ENCODE results near the gene NLRP12. TPM values are rescaled to one million over a fixed set of nuclear protein-coding genes. Genes with fewer than 3 reads are reported as not detected.
"Not testable (repeated sequence)": the region's sequence is repeated elsewhere in the genome, so short reads cannot be mapped to it uniquely, and the experiment has no call there.

NLRP12 gene
- total RNA-seq, 2 donors from 2014 or later: 0.09 to 0.22 TPM

DNA sequence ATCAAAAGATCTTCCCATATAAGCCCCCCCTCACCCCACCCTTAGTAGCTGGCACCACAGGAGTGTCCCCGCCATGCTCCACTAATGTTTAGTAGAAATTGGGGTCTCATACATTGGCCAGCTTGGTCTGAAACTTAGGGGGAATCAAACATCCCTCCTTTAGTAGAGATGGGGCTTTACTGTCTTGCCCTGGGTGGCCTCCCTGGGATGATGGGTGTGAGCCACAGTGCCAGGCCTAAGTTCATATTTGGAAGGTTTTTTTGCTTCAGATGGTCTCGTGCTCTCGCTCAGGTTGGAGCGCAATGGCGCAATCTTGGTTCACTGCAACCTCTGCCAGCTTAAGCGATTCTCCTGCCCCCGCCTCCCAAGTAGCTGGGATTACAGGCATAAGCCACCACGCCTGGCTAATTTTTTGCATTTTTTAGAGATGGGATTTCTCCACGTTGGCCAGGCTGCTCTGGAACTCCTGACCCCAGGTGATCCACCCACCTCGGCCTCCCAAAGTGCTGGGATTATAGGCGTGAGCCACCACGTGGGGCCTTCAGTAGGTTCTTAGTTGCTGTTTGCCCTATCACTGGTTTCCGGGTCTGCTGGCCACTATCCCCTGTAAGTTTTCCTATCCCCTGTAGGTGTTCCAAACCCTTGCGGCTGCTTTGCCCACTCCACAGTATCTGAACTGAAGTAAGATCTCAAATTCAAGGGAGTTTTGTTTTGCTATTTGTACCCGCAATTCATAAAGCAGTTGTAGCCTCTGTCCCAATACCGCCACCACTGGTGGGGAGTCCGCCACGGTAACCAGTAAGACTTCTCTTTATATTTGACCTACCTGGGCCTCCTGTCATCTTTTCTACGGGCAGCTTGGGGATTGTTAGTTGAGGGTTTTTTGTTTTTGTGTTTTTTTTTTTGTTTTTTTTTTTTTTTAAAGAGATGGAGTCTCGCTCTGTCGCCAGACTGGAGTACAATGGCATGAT, 34.1 kb downstream of the NLRP12 start:
- intact Hi-C loops (cut with DNase I, micrococcal nuclease): no loop called here
- no peak for ATAC-seq

DNA sequence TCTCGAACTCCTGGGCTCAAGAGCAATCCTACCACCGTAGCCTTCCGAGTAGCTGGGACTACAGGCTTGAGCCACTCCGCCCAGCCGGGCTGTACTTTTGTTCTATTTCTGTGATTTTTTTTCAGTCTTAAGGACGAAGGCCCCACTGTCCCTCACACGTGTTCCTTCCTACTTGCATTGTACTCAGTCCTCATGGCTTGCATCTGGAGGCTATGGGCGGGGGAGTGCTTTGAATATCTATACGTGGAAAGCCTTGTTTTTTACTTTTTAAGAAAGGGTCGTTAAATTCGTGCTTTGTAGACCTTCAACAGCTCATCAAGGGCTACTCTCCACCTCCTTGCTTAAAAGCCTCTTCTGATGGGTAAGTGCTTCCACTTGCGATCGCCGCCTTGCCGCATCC, 36.8 kb downstream of the NLRP12 start:
- ATAC-seq (no peak), DNase-seq (no peak)
- intact Hi-C loops (cut with DNase I, micrococcal nuclease): no loop called here

More for the DNA sequence above, 34.1 kb downstream of the NLRP12 start:
- no peak for DNase-seq

DNA sequence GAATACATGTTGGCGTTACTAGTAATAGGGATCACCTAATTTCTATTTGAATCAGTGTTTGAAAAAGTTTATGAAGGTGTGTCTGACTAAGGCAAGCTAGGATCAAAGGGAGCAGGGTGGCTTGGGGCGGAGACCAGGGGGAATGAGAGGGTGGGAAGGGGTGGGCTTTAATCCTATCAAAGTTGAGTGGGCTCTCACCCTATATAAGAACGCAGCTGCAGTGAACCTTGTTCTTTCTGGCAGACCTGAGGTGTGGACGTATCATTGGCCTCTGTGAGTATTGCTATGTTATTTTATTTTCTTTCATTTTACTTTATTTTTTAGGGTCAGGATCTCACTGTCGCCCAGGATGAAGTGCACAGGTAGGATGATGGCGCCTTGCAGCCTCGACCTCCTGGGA, 37.4 kb downstream of the NLRP12 start:
- DNase-seq (no peak), ATAC-seq (no peak)
- intact Hi-C loops (cut with DNase I, micrococcal nuclease): no loop called here

DNA sequence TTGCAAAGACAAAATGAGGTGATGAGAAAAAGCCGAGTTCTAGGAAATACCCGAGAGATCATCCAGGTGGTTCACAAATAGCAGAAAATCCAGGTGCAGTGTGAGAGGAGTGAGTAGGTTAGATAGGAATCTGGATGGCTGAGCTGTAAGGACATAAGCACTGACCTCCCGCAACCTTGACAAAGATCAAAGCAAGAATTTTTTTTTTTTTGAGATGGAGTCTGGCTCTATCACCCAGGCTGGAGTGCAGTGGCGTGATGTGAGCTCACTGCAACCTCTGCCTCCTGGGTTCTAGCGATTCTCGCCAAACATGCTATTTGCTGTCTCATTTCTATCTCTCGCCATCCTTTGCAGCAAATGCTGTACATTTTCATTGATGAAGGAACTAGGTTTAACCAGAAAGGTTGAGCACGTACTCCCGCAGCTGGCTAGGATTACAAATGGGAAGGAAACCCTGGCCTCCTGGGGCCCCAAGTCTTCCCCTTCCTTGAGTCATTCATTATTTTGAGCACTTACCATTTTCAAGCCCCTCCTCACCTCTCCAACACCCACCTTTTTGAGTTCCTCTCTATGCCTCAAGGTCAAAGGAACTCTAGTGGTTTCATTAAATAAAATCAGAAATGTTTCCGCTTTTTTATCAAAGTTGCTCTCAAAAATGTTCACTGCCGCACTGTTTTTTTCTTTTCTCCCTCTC, 38.8 kb downstream of the NLRP12 start:
- no peak for DNase-seq
- intact Hi-C loops (cut with DNase I, micrococcal nuclease): no loop called here
- no peak for ATAC-seq

DNA sequence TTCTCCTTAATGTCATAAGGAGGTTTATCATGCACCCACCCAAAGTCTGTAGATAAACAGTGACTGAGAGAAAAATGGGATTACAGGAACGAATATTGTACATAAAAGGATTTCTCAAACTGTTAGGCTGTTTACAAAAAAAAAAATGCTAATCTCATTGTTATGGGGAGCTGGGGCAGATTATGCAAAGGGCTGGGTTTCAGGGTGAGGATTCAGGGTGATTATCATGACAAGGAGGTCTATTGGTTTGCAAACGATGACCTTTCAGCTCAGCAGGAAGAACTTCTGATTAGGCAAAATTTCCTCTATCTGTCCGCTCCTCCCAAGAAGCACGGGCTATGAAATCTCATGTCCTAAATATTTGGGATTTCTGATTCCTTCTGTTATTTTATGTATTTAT, 41.4 kb downstream of the NLRP12 start:
- DNase-seq (no peak), ATAC-seq (no peak)
- intact Hi-C loops (cut with DNase I, micrococcal nuclease): no loop called here

DNA sequence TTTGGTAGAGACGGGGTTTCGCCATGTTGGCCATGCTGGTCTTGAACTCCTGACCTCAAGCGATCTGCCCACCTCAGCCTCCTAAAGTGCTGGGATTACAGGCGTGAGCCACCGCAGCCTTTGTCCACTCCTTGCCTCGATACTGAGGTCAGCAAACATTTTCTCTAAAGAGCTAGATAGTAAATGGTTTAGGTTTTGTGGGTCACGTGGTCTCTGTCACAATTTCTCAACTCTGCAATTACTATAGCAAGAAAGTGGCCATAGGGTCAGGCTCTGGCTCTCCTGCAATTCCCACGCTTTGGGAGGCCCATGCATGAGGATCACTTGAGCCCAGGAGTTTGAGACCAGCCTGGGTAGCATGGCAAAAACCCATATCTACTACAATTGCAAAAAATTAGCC, 42.8 kb downstream of the NLRP12 start:
- DNase-seq; ATAC-seq; intact Hi-C loops (cut with DNase I, micrococcal nuclease): not testable (repeated sequence)

DNA sequence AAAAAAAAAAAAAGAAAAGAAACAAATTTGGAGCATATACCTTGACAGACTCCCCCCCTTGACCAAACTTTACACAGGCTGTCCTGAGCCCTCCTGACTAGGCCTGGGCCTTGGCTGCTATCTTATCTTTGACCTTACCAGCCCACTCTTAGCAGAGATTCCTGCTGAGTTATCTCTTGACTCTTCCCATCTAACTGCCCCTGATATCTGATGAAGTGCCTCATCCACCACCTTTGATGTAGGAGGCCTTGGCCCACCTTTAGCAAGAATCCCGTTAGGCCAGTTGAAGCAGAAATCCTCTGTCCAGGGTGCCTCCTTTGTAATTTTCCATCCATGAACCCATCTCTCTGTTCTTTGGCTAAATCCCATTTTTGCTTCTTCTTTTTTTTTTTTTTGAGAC, 43.6 kb downstream of the NLRP12 start:
- no peak for ATAC-seq
- DNase-seq: no peak
- intact Hi-C loops (cut with DNase I, micrococcal nuclease): no loop called here

DNA sequence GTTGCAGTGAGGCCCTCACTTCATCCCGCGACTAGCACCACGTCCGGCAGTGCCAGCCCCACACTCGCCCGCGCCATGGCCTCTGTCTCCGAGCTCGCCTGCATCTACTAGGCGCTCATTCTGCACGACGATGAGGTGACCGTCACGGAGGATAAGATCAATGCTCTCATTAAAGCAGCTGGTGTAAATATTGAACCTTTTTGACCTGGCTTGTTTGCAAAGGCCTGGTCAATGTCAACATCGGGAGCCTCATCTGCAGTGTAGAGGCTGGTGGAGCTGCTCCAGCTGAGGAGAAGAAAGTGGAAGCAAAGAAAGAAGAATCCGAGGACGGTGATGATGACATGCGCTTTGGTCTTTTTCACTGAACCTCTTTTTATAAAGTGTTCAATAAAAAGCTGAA, 48.6 kb downstream of the NLRP12 start:
- ATAC-seq (no peak), DNase-seq (no peak)
- intact Hi-C loops (cut with DNase I, micrococcal nuclease): no loop called here

DNA sequence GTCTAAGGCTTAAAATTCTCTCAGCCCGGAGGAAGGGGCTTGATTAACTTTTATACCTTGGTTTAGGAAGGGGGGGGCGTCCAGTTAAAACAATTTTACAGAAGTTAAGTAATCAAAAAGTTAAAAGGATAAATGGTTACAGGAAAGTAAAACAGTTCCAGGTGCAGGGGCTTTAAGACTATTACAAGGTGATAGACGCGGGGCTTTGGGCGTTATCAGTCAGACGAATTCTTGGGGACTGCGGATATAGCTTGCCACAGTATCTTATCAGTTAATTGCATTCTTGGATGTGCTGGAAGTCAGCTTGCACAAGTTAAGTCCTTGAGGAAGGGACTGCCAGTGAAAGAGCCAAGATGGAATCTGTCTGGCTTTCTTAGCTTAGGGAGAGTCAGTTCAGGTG, 49.6 kb downstream of the NLRP12 start:
- DNase-seq; ATAC-seq; intact Hi-C loops (cut with DNase I, micrococcal nuclease): not testable (repeated sequence)

DNA sequence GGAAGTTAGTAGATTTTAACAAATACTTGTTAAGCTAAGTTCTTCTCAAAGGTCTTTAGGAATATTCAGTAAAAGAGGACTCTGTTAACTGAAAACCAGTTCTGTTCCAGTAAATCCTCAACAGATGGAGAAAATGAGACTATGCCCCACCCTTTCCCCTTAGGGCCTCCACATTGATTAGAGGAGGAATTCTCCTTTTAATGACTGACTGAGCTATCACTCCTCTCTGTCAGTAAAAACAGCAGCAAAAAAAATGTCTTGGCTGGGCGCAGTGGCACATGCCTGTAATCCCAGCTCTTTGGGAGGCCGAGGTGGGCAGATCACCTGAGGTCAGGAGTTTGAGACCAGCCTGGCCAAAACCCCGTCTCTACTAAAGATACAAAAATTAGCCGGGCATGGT, 50.1 kb downstream of the NLRP12 start:
- ATAC-seq (no peak), DNase-seq (no peak)
- intact Hi-C loops (cut with DNase I, micrococcal nuclease): no loop called here

DNA sequence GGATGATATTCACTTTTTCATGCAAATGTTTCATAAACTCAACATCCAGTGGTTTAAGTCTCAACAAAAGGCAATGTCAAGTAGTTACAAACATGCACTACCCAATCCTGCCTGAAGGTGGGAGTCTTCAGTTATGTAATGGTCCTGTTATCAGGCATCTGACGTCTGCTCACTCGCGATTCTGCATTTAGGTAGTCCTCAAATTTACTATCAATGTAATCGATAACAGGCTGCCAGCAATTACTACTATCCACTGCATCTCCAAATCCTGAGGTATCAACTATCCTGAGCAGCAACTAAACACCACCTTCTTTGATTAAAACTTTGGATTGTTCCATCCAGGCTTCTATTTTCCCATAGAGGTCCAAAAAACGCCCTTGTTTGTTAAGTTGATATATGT, 51.2 kb downstream of the NLRP12 start:
- ATAC-seq (no peak), DNase-seq (peak in 1 of 2 donors; percentile 36)
- intact Hi-C loops (cut with DNase I, micrococcal nuclease): no loop called here

DNA sequence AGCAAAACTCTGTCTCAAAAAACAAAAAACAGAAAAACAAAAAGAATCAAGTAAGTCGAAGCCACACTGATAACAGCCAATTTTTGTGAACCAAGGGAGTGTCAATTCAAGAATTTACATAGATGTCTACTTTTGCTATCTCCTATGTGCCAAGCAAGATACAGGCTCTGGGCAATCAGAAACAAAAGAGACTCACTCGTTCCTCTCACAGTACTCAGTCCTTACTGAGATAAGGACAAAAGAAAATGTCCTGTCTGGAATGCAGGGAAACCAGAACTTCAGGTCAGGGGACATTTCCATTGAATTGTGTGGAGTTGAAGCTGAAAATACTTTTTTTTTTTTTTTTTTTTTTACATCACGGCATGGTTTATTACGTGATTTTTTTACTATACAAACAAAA, 53.0 kb downstream of the NLRP12 start:
- DNase-seq (no peak), ATAC-seq (no peak)
- intact Hi-C loops (cut with DNase I, micrococcal nuclease): no loop called here

DNA sequence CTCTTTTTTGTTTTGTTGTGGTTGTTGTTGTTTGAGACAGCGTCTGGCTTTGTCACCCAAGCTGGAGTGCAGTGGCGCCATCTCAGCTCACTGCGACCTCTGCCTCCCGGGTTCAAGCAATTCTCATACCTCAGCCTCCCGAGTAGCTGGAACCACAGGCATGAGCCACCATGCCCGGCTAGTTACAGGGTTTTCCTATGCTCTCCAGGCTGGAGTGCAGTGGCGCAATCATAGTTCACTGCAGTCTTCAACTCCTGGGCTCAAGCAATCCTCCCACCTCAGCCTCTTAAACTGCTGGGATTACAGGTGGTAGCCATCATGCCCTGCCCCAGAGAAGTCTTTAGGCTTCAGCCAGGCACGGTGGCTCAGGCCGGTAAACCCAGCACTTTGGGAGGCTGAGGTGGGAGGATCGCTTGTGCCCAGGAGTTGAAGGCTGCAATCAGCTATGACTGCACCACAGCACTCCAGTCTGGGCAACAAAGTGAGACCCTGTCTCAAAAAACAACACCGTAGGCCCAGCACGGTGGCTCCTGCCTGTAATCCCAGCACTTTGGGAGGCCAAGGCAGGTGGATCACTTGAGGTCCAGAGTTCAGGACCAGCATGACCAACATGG, 54.3 kb downstream of the NLRP12 start:
- ATAC-seq; intact Hi-C loops (cut with DNase I, micrococcal nuclease); DNase-seq: not testable (repeated sequence)

DNA sequence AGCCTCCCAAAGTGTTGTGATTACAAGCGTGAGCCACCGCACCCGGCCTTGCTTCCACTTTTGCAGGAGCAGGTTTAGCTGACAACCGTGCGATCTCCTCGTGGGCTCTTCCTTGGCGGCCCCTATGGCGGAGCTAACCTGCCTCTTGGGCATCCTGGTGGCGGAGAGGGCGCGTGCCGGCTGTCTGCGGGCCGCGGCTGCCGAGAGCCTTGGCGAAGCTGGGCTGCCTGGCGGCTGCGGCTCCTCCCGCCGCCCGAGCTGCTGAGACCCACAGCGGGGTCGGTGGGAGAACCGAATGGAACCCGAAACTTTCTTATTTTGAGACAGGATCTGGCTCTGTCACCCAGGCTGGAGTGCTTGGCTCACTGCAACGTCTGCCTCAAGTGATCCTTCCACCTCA, 55.7 kb downstream of the NLRP12 start:
- ATAC-seq (no peak), DNase-seq (no peak)
- intact Hi-C loops (cut with DNase I, micrococcal nuclease): no loop called here

DNA sequence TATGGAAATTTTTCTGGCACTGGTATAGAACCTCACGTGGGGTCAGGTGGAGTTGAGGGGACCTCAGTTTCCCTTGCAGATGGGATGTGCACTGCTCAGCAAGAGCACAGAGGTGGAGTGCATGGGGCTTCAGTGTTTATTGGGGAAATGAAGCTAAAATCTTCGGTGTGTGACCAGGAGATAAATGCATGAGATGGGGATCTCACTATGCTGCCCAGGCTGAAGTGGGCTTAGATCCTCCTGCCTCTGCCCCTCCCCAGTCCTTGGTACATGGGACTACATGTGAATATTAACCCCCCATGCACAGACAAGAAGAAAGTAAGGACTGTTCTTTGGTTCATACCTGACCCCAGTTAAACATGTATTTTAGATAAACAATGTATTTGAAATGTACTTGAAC, 65.1 kb downstream of the NLRP12 start:
- ATAC-seq; DNase-seq; intact Hi-C loops (cut with DNase I, micrococcal nuclease): not testable (repeated sequence)

Small RNA genes lying within 50 kb of the gene (microRNA-seq; reads per million reads assigned to microRNA genes)
- gene MIR1283-2 (0 to 1.4 reads per million in 2 donors), gene MIR371A (0 reads per million in 2 donors), gene MIR372 (0 reads per million in 2 donors), gene MIR373 (0 to 13.6 reads per million in 2 donors), gene MIR516A1 (0 reads per million in 2 donors), gene MIR516A2 (0 reads per million in 2 donors), gene MIR519A1 (0 to 1.4 reads per million in 2 donors), gene MIR521-1 (0 reads per million in 2 donors), gene MIR522 (0 to 1.4 reads per million in 2 donors), gene MIR527 (0 reads per million in 2 donors)

Other genes with a start within 250 kb of the NLRP12 start
- gene DPRX, start 192.3 kb downstream of the NLRP12 start, total RNA-seq: not detected
- 10 to 100 TPM; 55.6 to 78.4 TPM for gene MYADM, start 43.6 kb upstream of the NLRP12 start, total RNA-seq
- gene PRKCG, start 57.9 kb upstream of the NLRP12 start, total RNA-seq: under 1 TPM in 1 of 2 donors, not detected in 1; 0.22 TPM
- gene CACNG7, start 85.0 kb upstream of the NLRP12 start, total RNA-seq: not detected
- gene CACNG8, start 138.6 kb upstream of the NLRP12 start, total RNA-seq: under 1 TPM in 1 of 2 donors, not detected in 1; 0.03 TPM
- not detected for gene CACNG6, start 167.3 kb upstream of the NLRP12 start, total RNA-seq
- gene VSTM1, start 239.6 kb upstream of the NLRP12 start, total RNA-seq: not detected

All from left colon (tissue), 2 donors.